ENCODE measurements around the gene KCTD11. TPM values are rescaled to one million over a fixed set of nuclear protein-coding genes. Genes with fewer than 3 reads are reported as not detected.
A peak's percentile ranks its signal among the peaks of the same experiment; 100 is the strongest.

Gene KCTD11
- total and polyA plus RNA-seq, 10 of the 15 experiments (the other 5 are each of a cell fraction or from before 2014, with no cell fraction given), result 0.05 to 7.3 (median 2.9) TPM

DNA sequence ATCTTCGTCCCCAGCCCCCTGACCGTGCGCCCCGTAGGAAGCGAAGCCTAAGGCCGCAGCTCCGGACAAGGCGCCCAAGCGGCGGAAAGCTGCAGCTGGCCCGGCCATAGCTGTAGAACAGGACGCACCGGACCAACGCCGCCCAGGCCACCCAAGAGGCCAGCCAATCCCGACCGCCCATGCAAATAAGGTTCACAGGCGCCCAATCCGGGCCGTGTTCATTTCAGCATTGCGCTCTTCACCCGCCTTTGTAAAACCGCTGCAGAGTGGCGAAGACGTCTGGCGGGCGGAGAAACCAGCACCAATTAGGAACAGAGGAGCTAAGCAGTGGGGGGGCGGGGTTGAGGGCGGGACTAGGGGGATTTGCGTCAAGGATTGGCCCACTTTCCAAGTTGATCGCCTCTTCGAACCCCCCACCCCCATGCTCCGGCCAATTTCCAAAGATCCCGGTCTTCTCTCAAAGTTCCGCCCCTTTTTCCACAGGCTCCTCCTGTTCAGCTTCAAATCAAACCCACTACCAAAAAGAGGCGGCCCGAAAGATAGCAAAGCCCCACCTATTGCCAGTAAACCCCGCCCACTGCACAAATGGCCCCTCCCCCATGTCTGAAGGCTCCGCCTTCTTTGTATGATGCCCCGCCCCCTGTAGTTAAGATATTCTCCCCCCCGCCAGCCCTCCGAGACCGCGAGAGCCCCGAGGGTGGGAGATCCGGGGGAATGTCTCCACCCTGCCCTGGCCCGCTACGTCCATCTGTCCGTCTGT is 52.2 kb downstream of the KCTD11 start, which contains the start of gene TMEM256 (continued):
- TF ChIP-seq E4F1 (IDR thresholded peaks at IDR 0.05; ENCODE audit: borderline replicate concordance, partially characterized antibody) (no peak), CREM (IDR thresholded peaks at IDR 0.05; ENCODE audit: low read depth) (peak; percentile 75), JUND (IDR thresholded peaks at IDR 0.05; ENCODE audit: low read depth, low read length) (no peak), BACH1 (IDR thresholded peaks at IDR 0.05; ENCODE audit: borderline replicate concordance) (no peak), RUNX3 (IDR thresholded peaks at IDR 0.05; ENCODE audit: low read length) (peak; percentile 82), POLR2AphosphoS5 (IDR thresholded peaks at IDR 0.05; ENCODE audit: low read length) (peak; percentile 93), ATF7 (IDR thresholded peaks at IDR 0.05; ENCODE audit: low read depth) (peak; percentile 41), POU2F2 (IDR thresholded peaks at IDR 0.05; ENCODE audit: borderline replicate concordance, low read depth, low read length) (peak; percentile 99), PAX8 (IDR thresholded peaks at IDR 0.05) (no peak), BRCA1 (IDR thresholded peaks at IDR 0.05; ENCODE audit: low read depth, low read length) (no peak), WRNIP1 (IDR thresholded peaks at IDR 0.05; ENCODE audit: borderline replicate concordance, low read depth, low read length) (no peak), RFX5 (IDR thresholded peaks at IDR 0.05; ENCODE audit: low read depth, low read length) (peak; percentile 72), SREBF1 (IDR thresholded peaks at IDR 0.05; ENCODE audit: low read length) (no peak), ZSCAN29 (IDR thresholded peaks at IDR 0.05) (no peak), SUPT20H (IDR thresholded peaks at IDR 0.05; ENCODE audit: borderline replicate concordance, control insufficient read depth, low read depth, low read length) (no peak), ZNF274 (IDR thresholded peaks at IDR 0.05; ENCODE audit: insufficient read depth, insufficient read length) (no peak), GATAD2B (conservative IDR thresholded peaks at IDR 0.05; ENCODE audit: low read depth) (no peak), NFYB (IDR thresholded peaks at IDR 0.05; ENCODE audit: insufficient read depth, low read depth, low read length) (peak; percentile 92), ATF3 (IDR thresholded peaks at IDR 0.05; ENCODE audit: borderline replicate concordance, extremely low read depth, low read depth, low read length) (no peak)
- TF ChIP-seq, protein P1, sequence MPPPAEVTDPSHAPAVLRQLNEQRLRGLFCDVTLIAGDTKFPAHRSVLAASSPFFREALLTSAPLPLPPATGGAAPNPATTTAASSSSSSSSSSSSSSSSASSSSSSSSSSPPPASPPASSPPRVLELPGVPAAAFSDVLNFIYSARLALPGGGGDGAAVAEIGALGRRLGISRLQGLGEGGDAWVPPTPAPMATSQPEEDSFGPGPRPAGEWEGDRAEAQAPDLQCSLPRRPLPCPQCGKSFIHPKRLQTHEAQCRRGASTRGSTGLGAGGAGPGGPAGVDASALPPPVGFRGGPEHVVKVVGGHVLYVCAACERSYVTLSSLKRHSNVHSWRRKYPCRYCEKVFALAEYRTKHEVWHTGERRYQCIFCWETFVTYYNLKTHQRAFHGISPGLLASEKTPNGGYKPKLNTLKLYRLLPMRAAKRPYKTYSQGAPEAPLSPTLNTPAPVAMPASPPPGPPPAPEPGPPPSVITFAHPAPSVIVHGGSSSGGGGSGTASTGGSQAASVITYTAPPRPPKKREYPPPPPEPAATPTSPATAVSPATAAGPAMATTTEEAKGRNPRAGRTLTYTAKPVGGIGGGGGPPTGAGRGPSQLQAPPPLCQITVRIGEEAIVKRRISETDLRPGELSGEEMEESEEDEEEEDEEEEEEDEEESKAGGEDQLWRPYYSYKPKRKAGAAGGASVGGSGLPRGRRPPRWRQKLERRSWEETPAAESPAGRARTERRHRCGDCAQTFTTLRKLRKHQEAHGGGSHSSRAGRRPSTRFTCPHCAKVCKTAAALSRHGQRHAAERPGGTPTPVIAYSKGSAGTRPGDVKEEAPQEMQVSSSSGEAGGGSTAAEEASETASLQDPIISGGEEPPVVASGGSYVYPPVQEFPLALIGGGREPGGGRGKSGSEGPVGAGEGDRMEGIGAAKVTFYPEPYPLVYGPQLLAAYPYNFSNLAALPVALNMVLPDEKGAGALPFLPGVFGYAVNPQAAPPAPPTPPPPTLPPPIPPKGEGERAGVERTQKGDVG (CRISPR knock-in tag; IDR thresholded peaks at IDR 0.05), result no peak
- TF ChIP-seq, protein P2, sequence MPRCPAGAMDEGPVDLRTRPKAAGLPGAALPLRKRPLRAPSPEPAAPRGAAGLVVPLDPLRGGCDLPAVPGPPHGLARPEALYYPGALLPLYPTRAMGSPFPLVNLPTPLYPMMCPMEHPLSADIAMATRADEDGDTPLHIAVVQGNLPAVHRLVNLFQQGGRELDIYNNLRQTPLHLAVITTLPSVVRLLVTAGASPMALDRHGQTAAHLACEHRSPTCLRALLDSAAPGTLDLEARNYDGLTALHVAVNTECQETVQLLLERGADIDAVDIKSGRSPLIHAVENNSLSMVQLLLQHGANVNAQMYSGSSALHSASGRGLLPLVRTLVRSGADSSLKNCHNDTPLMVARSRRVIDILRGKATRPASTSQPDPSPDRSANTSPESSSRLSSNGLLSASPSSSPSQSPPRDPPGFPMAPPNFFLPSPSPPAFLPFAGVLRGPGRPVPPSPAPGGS (IDR thresholded peaks at IDR 0.05; ENCODE audit: borderline replicate concordance, insufficient read depth, low read depth, low read length, poor library complexity, severe bottlenecking), result no peak
- TF ChIP-seq, protein P3, sequence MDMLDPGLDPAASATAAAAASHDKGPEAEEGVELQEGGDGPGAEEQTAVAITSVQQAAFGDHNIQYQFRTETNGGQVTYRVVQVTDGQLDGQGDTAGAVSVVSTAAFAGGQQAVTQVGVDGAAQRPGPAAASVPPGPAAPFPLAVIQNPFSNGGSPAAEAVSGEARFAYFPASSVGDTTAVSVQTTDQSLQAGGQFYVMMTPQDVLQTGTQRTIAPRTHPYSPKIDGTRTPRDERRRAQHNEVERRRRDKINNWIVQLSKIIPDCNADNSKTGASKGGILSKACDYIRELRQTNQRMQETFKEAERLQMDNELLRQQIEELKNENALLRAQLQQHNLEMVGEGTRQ (IDR thresholded peaks at IDR 0.05; ENCODE audit: borderline replicate concordance, low read depth, low read length), result no peak

All from GM12878 (cell line).